Activated naive CD4-positive, alpha-beta T cell treated with anti-CD3 and anti-CD28 coated beads, Interleukin-2, amount 10 ng/mL, durations not matched to agents 7 days and 5 days (primary cell): ENCODE results near the gene DUSP7.
"Not testable (repeated sequence)": the region's sequence is repeated elsewhere in the genome, so short reads cannot be mapped to it uniquely, and the experiment has no call there.

ENCODE experiments used
- CTCF ChIA-PET: fragments of 350-600 bp; sonication (Branson Sonifier 250); formaldehyde crosslinking; loops from one replicate; lab custom pipeline; 2021; ENCODE audit warnings: antibody characterized with exemption; lab: Charles Lee
- DNase-seq: peaks from one replicate; pipeline ENCODE4 v3.0.0-alpha.2; 2020
- H3K27ac Mint-ChIP-seq: one replicate; pipeline ENCODE4 v1.8.0; 2021; ENCODE audit warnings: mild to moderate bottlenecking, moderate library complexity, mixed read lengths
- H3K27me3 Mint-ChIP-seq: one replicate; pipeline ENCODE4 v1.8.0; 2021; ENCODE audit warnings: mild to moderate bottlenecking, mixed read lengths
- H3K36me3 Mint-ChIP-seq: one replicate; pipeline ENCODE4 v1.8.0; 2021; ENCODE audit warnings: mixed read lengths
- H3K4me1 Mint-ChIP-seq: one replicate; pipeline ENCODE4 v1.8.0; 2021; ENCODE audit warnings: mixed read lengths
- H3K4me3 Mint-ChIP-seq: one replicate; pipeline ENCODE4 v1.8.0; 2021; ENCODE audit warnings: mild to moderate bottlenecking, moderate library complexity, mixed read lengths
- H3K9me3 Mint-ChIP-seq: one replicate; pipeline ENCODE4 v1.8.0; 2021; ENCODE audit warnings: mixed read lengths

Gene DUSP7

GRCh38 chr3:52041118-52041731, 15.1 kb downstream of the DUSP7 start:
- H3K9me3 Mint-ChIP-seq, result no peaks in the 10 kb centered on the region
- H3K4me1 Mint-ChIP-seq, result peaks cover 6% of the 10 kb centered on the region
- no peak overlapping the region for H3K4me3 Mint-ChIP-seq
- CTCF ChIA-PET, result interaction anchor here (1.0 to 1.8 kb wide), 4 partner anchors 10 to 82 kb away, joined by 3 to 6 read pairs (median 4); no protein-coding TSS in a partner anchor
- peaks cover 77% of the 10 kb centered on the region for H3K27me3 Mint-ChIP-seq
- no peaks in the 10 kb centered on the region for H3K36me3 Mint-ChIP-seq
- DNase-seq, result no peak
- no peak overlapping the region for H3K27ac Mint-ChIP-seq

GRCh38 chr3:52040600-52040999, 15.8 kb downstream of the DUSP7 start:
- Mint-ChIP-seq H3K4me3 (no peak overlapping the region), H3K27ac (no peak overlapping the region), H3K36me3 (no peaks in the 10 kb centered on the region), H3K9me3 (no peaks in the 10 kb centered on the region), H3K27me3 (peaks cover 83% of the 10 kb centered on the region), H3K4me1 (peaks cover 6% of the 10 kb centered on the region)
- no peak for DNase-seq
- CTCF ChIA-PET, result interaction anchor here (0.8 to 1.8 kb wide), 4 partner anchors 12 to 82 kb away, joined by 3 to 6 read pairs (median 4); partner anchors contain the start of gene DUSP7

- Mint-ChIP-seq H3K27me3 (peaks cover 88% of the 10 kb centered on the region), H3K36me3 (no peaks in the 10 kb centered on the region), H3K4me3 (no peak overlapping the region), H3K27ac (no peak overlapping the region), H3K4me1 (peaks cover 3% of the 10 kb centered on the region), H3K9me3 (no peaks in the 10 kb centered on the region)
- CTCF ChIA-PET, result interaction anchor here (1.2 kb wide), 1 partner anchor 16 kb away, joined by 3 read pairs; the partner anchor contains the start of gene DUSP7
- DNase-seq, result no peak
Measured at GRCh38 chr3:52039846-52040245, 16.5 kb downstream of the DUSP7 start.

- CTCF ChIA-PET, result no interaction called here
- Mint-ChIP-seq H3K9me3 (no peaks in the 10 kb centered on the region), H3K4me3 (no peak overlapping the region), H3K27ac (no peak overlapping the region), H3K27me3 (peaks cover 90% of the 10 kb centered on the region), H3K36me3 (no peaks in the 10 kb centered on the region), H3K4me1 (peaks cover 3% of the 10 kb centered on the region)
- no peak for DNase-seq
Measured at GRCh38 chr3:52039426-52039825, 16.9 kb downstream of the DUSP7 start.

GRCh38 chr3:52038227-52038626, 18.1 kb downstream of the DUSP7 start:
- CTCF ChIA-PET, result interaction anchor here (1.1 kb wide), 1 partner anchor 16 kb away, joined by 4 read pairs; no protein-coding TSS in a partner anchor
- H3K27me3 Mint-ChIP-seq, result peaks cover 82% of the 10 kb centered on the region

GRCh38 chr3:52037291-52037690, 19.1 kb downstream of the DUSP7 start:
- no peak for DNase-seq
- CTCF ChIA-PET, result interaction anchor here (1.1 to 1.4 kb wide), 2 partner anchors 17 to 36 kb away, joined by 4 to 7 read pairs; no protein-coding TSS in a partner anchor
- Mint-ChIP-seq H3K27ac (no peak overlapping the region), H3K9me3 (no peaks in the 10 kb centered on the region), H3K36me3 (no peaks in the 10 kb centered on the region), H3K27me3 (peaks cover 72% of the 10 kb centered on the region), H3K4me1 (peaks cover 3% of the 10 kb centered on the region), H3K4me3 (no peak overlapping the region)

More at GRCh38 chr3:52038227-52038626, 18.1 kb downstream of the DUSP7 start:
- H3K4me3 Mint-ChIP-seq, result no peak overlapping the region
- peaks cover 3% of the 10 kb centered on the region for H3K4me1 Mint-ChIP-seq
- DNase-seq, result no peak
- no peaks in the 10 kb centered on the region for H3K9me3 Mint-ChIP-seq
- no peaks in the 10 kb centered on the region for H3K36me3 Mint-ChIP-seq
- no peak overlapping the region for H3K27ac Mint-ChIP-seq

GRCh38 chr3:52036829-52037228, 19.5 kb downstream of the DUSP7 start:
- DNase-seq, result peak; percentile 40
- no peaks in the 10 kb centered on the region for H3K4me1 Mint-ChIP-seq
- H3K4me3 Mint-ChIP-seq, result no peak overlapping the region
- no peaks in the 10 kb centered on the region for H3K36me3 Mint-ChIP-seq
- CTCF ChIA-PET, result interaction anchor here (1.4 kb wide), 1 partner anchor 35 kb away, joined by 7 read pairs; no protein-coding TSS in a partner anchor
- H3K9me3 Mint-ChIP-seq, result no peaks in the 10 kb centered on the region
- H3K27me3 Mint-ChIP-seq, result peaks cover 68% of the 10 kb centered on the region
- no peak overlapping the region for H3K27ac Mint-ChIP-seq

GRCh38 chr3:52036222-52036694, 20.1 kb downstream of the DUSP7 start:
- Mint-ChIP-seq H3K27ac (no peak overlapping the region), H3K4me1 (no peaks in the 10 kb centered on the region), H3K36me3 (no peaks in the 10 kb centered on the region), H3K27me3 (peaks cover 63% of the 10 kb centered on the region), H3K4me3 (no peak overlapping the region), H3K9me3 (no peaks in the 10 kb centered on the region)
- CTCF ChIA-PET, result interaction anchor here (1.4 kb wide), 1 partner anchor 35 kb away, joined by 7 read pairs; no protein-coding TSS in a partner anchor
- DNase-seq, result no peak

GRCh38 chr3:52034651-52035050, 21.7 kb downstream of the DUSP7 start:
- H3K4me1 Mint-ChIP-seq, result no peaks in the 10 kb centered on the region
- no peak overlapping the region for H3K27ac Mint-ChIP-seq
- no peaks in the 10 kb centered on the region for H3K36me3 Mint-ChIP-seq
- H3K4me3 Mint-ChIP-seq, result no peak overlapping the region
- CTCF ChIA-PET, result no interaction called here
- H3K27me3 Mint-ChIP-seq, result peaks cover 51% of the 10 kb centered on the region
- no peaks in the 10 kb centered on the region for H3K9me3 Mint-ChIP-seq
- DNase-seq, result no peak

- no peak overlapping the region for H3K27ac Mint-ChIP-seq
Measured at GRCh38 chr3:52034212-52034611, 22.2 kb downstream of the DUSP7 start.

GRCh38 chr3:52033748-52034147, 22.6 kb downstream of the DUSP7 start:
- H3K36me3 Mint-ChIP-seq, H3K4me3 Mint-ChIP-seq, H3K4me1 Mint-ChIP-seq, CTCF ChIA-PET, H3K9me3 Mint-ChIP-seq, DNase-seq, H3K27ac Mint-ChIP-seq: not testable (repeated sequence)
- peaks cover 52% of the 10 kb centered on the region for H3K27me3 Mint-ChIP-seq

More at GRCh38 chr3:52034212-52034611, 22.2 kb downstream of the DUSP7 start:
- peaks cover 51% of the 10 kb centered on the region for H3K27me3 Mint-ChIP-seq
- CTCF ChIA-PET, result no interaction called here
- no peaks in the 10 kb centered on the region for H3K36me3 Mint-ChIP-seq
- DNase-seq, result no peak
- no peak overlapping the region for H3K4me3 Mint-ChIP-seq
- no peaks in the 10 kb centered on the region for H3K9me3 Mint-ChIP-seq
- no peaks in the 10 kb centered on the region for H3K4me1 Mint-ChIP-seq

- DNase-seq, result no peak
- H3K36me3 Mint-ChIP-seq, result no peaks in the 10 kb centered on the region
- CTCF ChIA-PET, result interaction anchor here (1.2 kb wide), 1 partner anchor 59 kb away, joined by 3 read pairs; the partner anchor contains the start of genes ABHD14A and ABHD14B
- H3K4me1 Mint-ChIP-seq, result no peaks in the 10 kb centered on the region
- no peaks in the 10 kb centered on the region for H3K9me3 Mint-ChIP-seq
- no peak overlapping the region for H3K27ac Mint-ChIP-seq
- H3K4me3 Mint-ChIP-seq, result no peak overlapping the region
- peaks cover 45% of the 10 kb centered on the region for H3K27me3 Mint-ChIP-seq
Measured at GRCh38 chr3:52032702-52033408, 23.5 kb downstream of the DUSP7 start.

- H3K27ac Mint-ChIP-seq, result no peak overlapping the region
- no peaks in the 10 kb centered on the region for H3K4me1 Mint-ChIP-seq
- peaks cover 39% of the 10 kb centered on the region for H3K27me3 Mint-ChIP-seq
- H3K4me3 Mint-ChIP-seq, result no peak overlapping the region
- no peak for DNase-seq
- H3K36me3 Mint-ChIP-seq, result no peaks in the 10 kb centered on the region
- CTCF ChIA-PET, result interaction anchor here (1.0 to 1.2 kb wide), 2 partner anchors 10 to 58 kb away, joined by 3 read pairs; partner anchors contain the start of genes ABHD14A and ABHD14B
- H3K9me3 Mint-ChIP-seq, result no peaks in the 10 kb centered on the region
Measured at GRCh38 chr3:52031896-52032295, 24.5 kb downstream of the DUSP7 start.

- CTCF ChIA-PET, result interaction anchor here (1.0 to 1.5 kb wide), 3 partner anchors 11 to 24 kb away, joined by 3 read pairs; no protein-coding TSS in a partner anchor
- Mint-ChIP-seq H3K27me3 (peaks cover 34% of the 10 kb centered on the region), H3K9me3 (no peaks in the 10 kb centered on the region), H3K36me3 (no peaks in the 10 kb centered on the region), H3K27ac (no peak overlapping the region), H3K4me1 (no peaks in the 10 kb centered on the region), H3K4me3 (no peak overlapping the region)
- no peak for DNase-seq
Measured at GRCh38 chr3:52030714-52031310, 25.6 kb downstream of the DUSP7 start.
